Measurements from ENCODE around the gene SEC61G.

DNA sequence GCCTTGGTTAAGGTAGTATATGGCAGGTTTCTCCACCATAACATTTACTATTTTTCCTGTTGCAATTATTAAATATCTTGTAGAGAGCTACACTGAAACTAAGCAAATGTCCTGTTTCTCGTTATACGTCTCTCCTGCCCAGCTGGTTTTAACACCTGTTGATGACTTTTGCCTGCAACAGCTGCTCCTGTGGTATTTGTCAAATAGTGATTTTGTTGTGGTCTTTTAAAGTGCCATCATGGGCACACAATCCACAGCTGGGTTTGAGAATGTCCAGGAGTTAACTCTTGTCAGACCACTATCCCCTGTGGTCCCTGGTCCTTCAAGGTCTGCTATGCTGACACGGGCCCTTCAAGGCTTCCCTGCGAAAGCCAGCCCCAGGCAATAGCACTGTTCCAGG lies 24.9 kb upstream of the SEC61G start:
- TF ChIP-seq POLR2A (IDR thresholded peaks at IDR 0.05; ENCODE audit: low read length), result no peak
- no peak for TF ChIP-seq GATA1 (IDR thresholded peaks at IDR 0.05; ENCODE audit: low read depth, low read length)
